ENCODE measurements around the gene UAP1L1. TPM values are rescaled to one million over a fixed set of nuclear protein-coding genes. Genes with fewer than 3 reads are reported as not detected.

Gene UAP1L1
- total RNA-seq, 1 donor from 2014 or later, result 15.4 TPM

GRCh38 chr9:137071282-137071681 is 6.0 kb upstream of the UAP1L1 start:
- intact Hi-C loops (cut with micrococcal nuclease), result no loop called here

GRCh38 chr9:137073992-137074399 is 3.3 kb upstream of the UAP1L1 start:
- intact Hi-C loops (cut with micrococcal nuclease), result no loop called here

- intact Hi-C loops (cut with micrococcal nuclease), result no loop called here
Measured at GRCh38 chr9:137074657-137075274, 2.6 kb upstream of the UAP1L1 start.

- intact Hi-C loops (cut with micrococcal nuclease), result no loop called here
Measured at GRCh38 chr9:137075275-137075775, 2.0 kb upstream of the UAP1L1 start.

- intact Hi-C loops (cut with micrococcal nuclease), result loop anchor here (1.0 kb wide), 1 partner anchor 10 kb away; the partner anchor contains the start of gene MAN1B1
Measured at GRCh38 chr9:137076636-137077009, 694 bp upstream of the UAP1L1 start.

GRCh38 chr9:137077758-137078693 is 709 bp downstream of the UAP1L1 start:
- intact Hi-C loops (cut with micrococcal nuclease), result loop anchor here (1.0 kb wide), 1 partner anchor 8 kb away; the partner anchor contains the start of gene MAN1B1

GRCh38 chr9:137078701-137079400 is 1.5 kb downstream of the UAP1L1 start:
- intact Hi-C loops (cut with micrococcal nuclease), result no loop called here

GRCh38 chr9:137079401-137079787 is 2.1 kb downstream of the UAP1L1 start:
- intact Hi-C loops (cut with micrococcal nuclease), result no loop called here

GRCh38 chr9:137080260-137081122 is 3.2 kb downstream of the UAP1L1 start:
- intact Hi-C loops (cut with micrococcal nuclease), result no loop called here

- intact Hi-C loops (cut with micrococcal nuclease), result no loop called here
Measured at GRCh38 chr9:137082222-137082924, 5.1 kb downstream of the UAP1L1 start.

GRCh38 chr9:137082925-137083290 is 5.6 kb downstream of the UAP1L1 start:
- intact Hi-C loops (cut with micrococcal nuclease), result no loop called here

- intact Hi-C loops (cut with micrococcal nuclease), result no loop called here
Measured at GRCh38 chr9:137083394-137084004, 6.2 kb downstream of the UAP1L1 start.

GRCh38 chr9:137084526-137084925 is 7.2 kb downstream of the UAP1L1 start:
- intact Hi-C loops (cut with micrococcal nuclease), result no loop called here

GRCh38 chr9:137085920-137086530 is 8.7 kb downstream of the UAP1L1 start:
- intact Hi-C loops (cut with micrococcal nuclease), result loop anchor here (1.0 kb wide), 5 partner anchors 9 to 155 kb away; partner anchors contain the start of genes DPP7, SAPCD2, TUBB4B and UAP1L1

GRCh38 chr9:137086531-137087408 is 9.5 kb downstream of the UAP1L1 start, which contains the start of gene MAN1B1:
TSS of gene MAN1B1 (plus strand) at chr9:137086985. CDS start at chr9:137087000, 15 bp downstream.
- intact Hi-C loops (cut with micrococcal nuclease), result loop anchor here (1.0 kb wide), 5 partner anchors 9 to 155 kb away; partner anchors contain the start of genes DPP7, SAPCD2, TUBB4B and UAP1L1

GRCh38 chr9:137087409-137087925 is 10.2 kb downstream of the UAP1L1 start:
- intact Hi-C loops (cut with micrococcal nuclease), result no loop called here

GRCh38 chr9:137088121-137088520 is 10.8 kb downstream of the UAP1L1 start:
- intact Hi-C loops (cut with micrococcal nuclease), result no loop called here

Data from T-helper 2 cell treated with Interferon-gamma antibody and Interleukin-4, amounts not matched to agents 100 ng/mL and 5 ng/mL, for 36 hours (primary cell).